Lung (tissue), 12 donors: Measurements from ENCODE around the gene TAGLN3. TPM values are rescaled to one million over a fixed set of nuclear protein-coding genes. Genes with fewer than 3 reads are reported as not detected.

Experiments
- ATAC-seq: fragments of 200-7000 bp; cut with Tn5 transposase; one replicate; pipeline ENCODE4 v1.9.1; 2020; ENCODE audit warnings: moderate number of reproducible peaks; ENCODE audit not compliant: insufficient read depth, low FRiP score
- DNase-seq, 3 donors: peaks; one replicate each; pipeline ENCODE4 v3.0.0-alpha.2; 2013 to 2017
- H3K27ac ChIP-seq, 2 donors: one replicate each; pipeline ENCODE4 v1.5.1; 2013; ENCODE audit warnings: mild to moderate bottlenecking in 2 of 2, moderate library complexity in 2 of 2, control low read depth in 1 of 2, inconsistent platforms in 1 of 2, low read depth in 1 of 2, low read length in 1 of 2
- H3K27me3 ChIP-seq, 3 donors: one replicate each; pipeline ENCODE4 v1.5.1; 2013; ENCODE audit warnings: low read length in 2 of 3; ENCODE audit not compliant: control insufficient read depth in 3 of 3, insufficient read depth in 3 of 3
- H3K36me3 ChIP-seq, 4 donors: one replicate each; pipeline ENCODE4 v1.5.1; 2013; ENCODE audit warnings: low read length in 4 of 4, mild to moderate bottlenecking in 1 of 4, moderate library complexity in 1 of 4; ENCODE audit not compliant: control insufficient read depth in 4 of 4, insufficient read depth in 4 of 4
- H3K4me1 ChIP-seq, 5 donors: one replicate each; pipeline ENCODE4 v1.5.1; 2013; ENCODE audit warnings: low read length in 5 of 5, mild to moderate bottlenecking in 2 of 5, moderate library complexity in 1 of 5; ENCODE audit not compliant: control insufficient read depth in 5 of 5, insufficient read depth in 5 of 5
- H3K4me3 ChIP-seq: one replicate; pipeline ENCODE4 v1.5.1; 2013; ENCODE audit warnings: mild to moderate bottlenecking, control low read depth, moderate library complexity
- H3K9ac ChIP-seq, 2 donors: one replicate each; pipeline ENCODE4 v1.5.1; 2013; ENCODE audit warnings: low read length in 2 of 2, control low read depth in 1 of 2; ENCODE audit not compliant: insufficient read depth in 1 of 2
- H3K9me3 ChIP-seq, 4 donors: one replicate each; pipeline ENCODE4 v1.5.1; 2013; ENCODE audit warnings: low read length in 3 of 4, mild to moderate bottlenecking in 1 of 4, moderate library complexity in 1 of 4; ENCODE audit not compliant: control insufficient read depth in 4 of 4, insufficient read depth in 3 of 4
- CTCF ChIP-seq: IDR thresholded peaks from 2 replicates; pipeline ENCODE4 v1.5.1; 2012; ENCODE audit warnings: mild to moderate bottlenecking; ENCODE audit errors: control extremely low read depth, extremely low read depth
- WGBS, 2 donors: extraction: QIAGEN DNeasy Blood & Tissue Kit; methylation state at CpG; one replicate each; pipeline ENCODE4 v1.1.7; 2013; 5-methylcytosine and 5-hydroxymethylcytosine counted together
- polyA plus RNA-seq, 2 donors: library from polyadenylated mRNA; stranded (reverse); fragments of 200-250 nt; gene quantifications; one replicate each; pipeline ENCODE4 v1.2.1, GENCODE V29; 2013
- total RNA-seq, 2 donors: library from RNA; depleted of rRNA in 1 of 2; stranded (reverse); fragments of >200 nt in 1 of 2; gene quantifications; one replicate each; pipeline ENCODE4 v1.2.1, GENCODE V29; 2014 to 2021
- donor health status: control.
- donor health status: control.
- donor health status: Bipolar disorder and iron deficiency.
- donor health status: healthy.
- donor health status: DM: yes; HTN: yes; CAD: no.

Gene TAGLN3
- total and polyA plus RNA-seq, 4 donors, result 0.71 to 2.6 (median 1.6) TPM

GRCh38 chr3:112061152-112061551, 62.4 kb downstream of the TAGLN3 start:
- Histone ChIP-seq H3K36me3 (no peaks in the 10 kb centered on the region), H3K4me1 (no peaks in the 10 kb centered on the region), H3K9ac (no peak overlapping the region), H3K9me3 (no peaks in the 10 kb centered on the region), H3K27me3 (no peaks in the 10 kb centered on the region), H3K27ac (no peak overlapping the region), H3K4me3 (no peak overlapping the region)
- DNase-seq, result peak in 2 of 3 donors; percentile 31 to 53
- WGBS, 2 donors, result 53 to 81% methylated on average over 3 of the region's 3 CpGs
- TF ChIP-seq CTCF, result no peak
- no peak for ATAC-seq

Other genes with a start within 250 kb of the TAGLN3 start
- gene PHLDB2, start 139.7 kb upstream of the TAGLN3 start, total RNA-seq, result 10 to 100 TPM; 33.6 to 58.1 TPM
- gene PHLDB2, start 139.7 kb upstream of the TAGLN3 start, polyA plus RNA-seq, result 10 to 100 TPM; 14.4 to 19.7 TPM
- gene ABHD10, start 19.9 kb upstream of the TAGLN3 start, total RNA-seq, result 10 to 100 TPM; 24.4 to 52.1 TPM
- 10 to 100 TPM; 10.6 to 21.6 TPM for gene ABHD10, start 19.9 kb upstream of the TAGLN3 start, polyA plus RNA-seq
- under 1 TPM; 0.09 to 0.31 TPM for gene TMPRSS7, start 35.8 kb downstream of the TAGLN3 start, total RNA-seq
- gene TMPRSS7, start 35.8 kb downstream of the TAGLN3 start, polyA plus RNA-seq, result under 1 TPM; 0.12 to 0.23 TPM
- gene C3orf52, start 87.5 kb downstream of the TAGLN3 start, total RNA-seq, result 10 to 100 TPM; 21.4 to 22.4 TPM
- gene C3orf52, start 87.5 kb downstream of the TAGLN3 start, polyA plus RNA-seq, result 1 to 10 TPM; 6.5 to 7.6 TPM
- gene GCSAM, start 134.3 kb downstream of the TAGLN3 start, total RNA-seq, result under 1 TPM; 0.40 to 0.97 TPM
- under 1 TPM; 0.14 to 0.55 TPM for gene GCSAM, start 134.3 kb downstream of the TAGLN3 start, polyA plus RNA-seq